ENCODE measurements around the gene SRCIN1.

SRCIN1 gene

DNA sequence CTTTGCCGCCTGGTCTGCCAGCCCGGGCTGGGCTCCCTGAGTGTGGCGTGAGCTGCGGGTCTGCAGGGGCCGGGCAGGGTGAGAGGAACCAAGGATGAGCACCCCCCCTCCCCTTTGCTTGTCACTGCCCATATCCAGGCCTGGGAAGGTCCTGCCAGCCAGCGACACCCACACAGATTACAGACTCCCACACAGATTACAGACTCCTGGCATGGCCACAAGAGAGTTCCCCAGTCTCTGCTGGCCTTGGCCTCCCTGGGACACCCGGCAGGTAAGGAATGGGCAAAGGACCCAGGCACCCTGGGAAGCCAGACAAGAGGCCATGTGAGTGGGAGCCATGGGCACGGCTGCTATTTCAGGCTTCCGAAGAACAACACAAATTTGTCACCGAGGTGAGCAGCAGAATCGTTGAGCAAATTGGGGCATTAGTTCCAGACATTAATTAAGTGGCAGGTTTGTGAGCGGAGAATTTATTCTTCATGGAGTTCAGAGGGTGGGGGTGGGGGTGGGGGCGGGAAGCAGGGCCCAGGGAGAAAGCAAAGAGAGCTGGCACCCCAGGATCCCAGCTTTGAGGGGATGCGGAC is 41.4 kb downstream of the SRCIN1 start:
- DNase-seq (ENCODE audit: low read depth, low spot score): no peak

GRCh38 chr17:38563362-38564253 is 42.1 kb downstream of the SRCIN1 start:
- DNase-seq (ENCODE audit: low read depth, low spot score): no peak

- no peak for DNase-seq (ENCODE audit: low read depth, low spot score)
These were observed 42.8 kb downstream of the SRCIN1 start for GRCh38 chr17:38562903-38563302.

DNA sequence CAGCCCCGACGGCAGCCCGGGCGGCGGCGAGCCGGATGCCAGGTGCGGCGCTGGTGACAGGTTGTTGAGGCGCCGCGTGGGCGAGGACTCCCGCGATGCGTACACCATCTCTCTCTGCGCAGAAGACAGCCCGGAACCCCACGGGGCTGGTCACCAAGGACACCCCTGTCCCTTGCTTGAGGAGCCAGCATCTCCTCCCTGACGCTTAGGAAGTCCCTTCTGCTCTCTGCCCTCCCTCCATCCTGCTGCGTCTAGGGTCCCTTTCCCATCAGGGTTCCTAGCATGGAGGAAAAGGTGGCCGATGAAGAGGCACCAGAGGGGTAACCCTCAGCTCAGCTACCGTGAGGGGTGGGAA is 43.6 kb downstream of the SRCIN1 start:
- DNase-seq (ENCODE audit: low read depth, low spot score): no peak

- DNase-seq (ENCODE audit: low read depth, low spot score): no peak
These were observed 44.1 kb downstream of the SRCIN1 start for GRCh38 chr17:38561416-38562214.

GRCh38 chr17:38560503-38561318 is 45.0 kb downstream of the SRCIN1 start:
- peak; percentile 57 for DNase-seq (ENCODE audit: low read depth, low spot score)

DNA sequence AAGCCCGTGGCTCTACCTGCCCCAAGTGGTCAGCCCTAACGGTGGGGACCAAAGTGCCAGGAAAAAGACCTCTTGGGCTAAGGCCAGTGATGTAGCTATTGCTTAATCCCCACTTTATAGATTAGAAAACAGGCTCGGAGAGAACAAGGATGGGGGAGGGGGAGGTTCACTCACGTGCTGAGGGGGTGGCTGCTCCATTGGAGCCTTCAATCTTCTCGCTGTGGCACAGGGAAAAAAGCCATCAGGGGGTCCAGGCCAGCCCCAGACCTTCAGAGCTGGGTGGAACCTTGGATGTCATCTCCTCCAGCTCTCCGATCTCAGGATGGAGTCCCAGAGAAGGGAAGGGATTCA is 45.9 kb downstream of the SRCIN1 start:
- DNase-seq (ENCODE audit: low read depth, low spot score): no peak

DNA sequence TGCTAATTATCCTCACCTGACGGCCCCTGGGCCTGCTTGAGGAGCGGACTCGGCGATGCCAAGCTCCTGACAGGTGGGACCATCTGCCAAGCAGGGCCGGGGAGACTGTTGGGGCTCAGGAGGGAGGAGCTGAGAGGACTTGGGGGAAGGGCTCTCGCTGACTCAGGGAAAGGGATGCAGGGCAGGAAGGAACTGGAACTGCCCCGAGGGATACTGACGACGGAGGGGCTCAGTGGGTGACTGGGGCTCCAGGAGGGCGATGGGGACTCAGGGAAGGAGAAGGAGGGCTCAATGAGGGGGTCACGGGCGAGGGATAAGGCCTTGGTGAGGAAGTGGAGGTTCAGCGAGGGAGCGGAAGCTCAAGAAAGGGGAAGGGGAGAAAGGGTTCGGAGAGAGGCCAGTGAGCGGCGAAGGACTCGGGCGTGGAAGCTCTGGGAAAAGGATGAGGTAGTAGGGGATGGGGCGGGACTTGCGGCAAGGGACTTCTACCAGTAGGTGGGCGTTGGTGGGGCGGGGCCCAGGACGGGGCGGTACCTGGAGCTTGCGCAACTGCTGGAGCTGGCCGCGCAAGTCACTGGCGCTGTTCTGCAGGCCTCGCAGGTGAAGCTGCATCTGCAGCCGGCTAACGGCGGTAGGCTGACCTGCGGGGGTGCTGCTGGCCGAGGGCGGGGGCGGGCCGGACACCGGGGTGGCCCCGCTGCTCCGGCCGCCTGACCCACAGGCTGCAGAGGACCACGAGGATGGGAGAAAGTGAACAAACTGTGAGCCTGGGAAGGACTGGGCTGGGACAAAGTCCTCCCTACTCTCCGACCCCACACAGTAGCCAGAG is 46.5 kb downstream of the SRCIN1 start:
- peak; percentile 20 for DNase-seq (ENCODE audit: low read depth, low spot score)

- no peak for DNase-seq (ENCODE audit: low read depth, low spot score)
These were observed 47.1 kb downstream of the SRCIN1 start for GRCh38 chr17:38558728-38559050.

- peak; percentile 95 for DNase-seq (ENCODE audit: low read depth, low spot score)
These were observed 47.7 kb downstream of the SRCIN1 start for GRCh38 chr17:38557836-38558727.

- DNase-seq (ENCODE audit: low read depth, low spot score): no peak
These were observed 48.4 kb downstream of the SRCIN1 start for GRCh38 chr17:38557396-38557795.

DNA sequence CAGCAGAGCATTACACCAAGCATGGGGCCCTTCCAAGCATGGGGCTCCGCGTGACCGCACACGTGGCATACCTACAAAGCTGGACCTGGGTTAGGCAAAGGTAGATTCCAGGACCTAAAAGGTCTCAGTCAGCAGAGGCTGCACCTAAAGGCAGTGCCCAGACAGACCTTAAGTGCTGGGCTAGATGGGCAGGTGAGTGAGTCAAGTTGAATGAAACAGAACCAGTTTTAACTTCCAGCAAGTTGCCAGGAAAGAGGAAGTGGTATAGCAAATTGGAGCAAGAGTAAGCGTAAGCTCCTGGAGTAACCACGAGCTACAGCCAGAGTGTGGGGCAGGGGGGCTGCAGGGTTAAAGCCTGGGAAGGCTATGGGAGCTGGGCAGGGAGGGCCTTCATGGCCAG is 49.5 kb downstream of the SRCIN1 start:
- no peak for DNase-seq (ENCODE audit: low read depth, low spot score)

- peak; percentile 36 for DNase-seq (ENCODE audit: low read depth, low spot score)
These were observed 51.1 kb downstream of the SRCIN1 start for GRCh38 chr17:38554430-38555350.

DNA sequence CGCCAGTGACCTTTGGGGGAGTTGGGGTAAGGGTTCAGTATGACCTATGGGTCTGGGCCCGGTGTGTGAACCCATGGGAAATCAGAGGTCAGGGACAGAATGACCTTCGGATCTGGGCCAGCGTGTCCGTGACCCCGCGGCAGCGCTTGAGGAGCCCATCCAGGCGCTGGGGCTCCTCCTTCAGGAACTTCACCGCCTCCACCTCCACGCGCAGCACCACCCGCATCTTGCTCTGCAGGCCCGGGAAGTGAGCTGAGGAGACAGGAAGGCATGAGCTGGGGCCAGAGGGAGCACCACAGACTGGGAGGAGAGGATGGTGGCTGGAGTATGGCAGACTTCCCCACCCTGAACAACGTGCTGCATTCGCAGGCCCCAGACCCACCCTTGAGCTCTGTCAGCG is 53.4 kb downstream of the SRCIN1 start:
- DNase-seq (ENCODE audit: low read depth, low spot score): no peak

GRCh38 chr17:38551121-38551520 is 54.6 kb downstream of the SRCIN1 start:
- DNase-seq (ENCODE audit: low read depth, low spot score): no peak

GRCh38 chr17:38550661-38551060 is 55.1 kb downstream of the SRCIN1 start:
- peak; percentile 83 for DNase-seq (ENCODE audit: low read depth, low spot score)

- DNase-seq (ENCODE audit: low read depth, low spot score): no peak
These were observed 56.5 kb downstream of the SRCIN1 start for GRCh38 chr17:38549285-38549684.

DNA sequence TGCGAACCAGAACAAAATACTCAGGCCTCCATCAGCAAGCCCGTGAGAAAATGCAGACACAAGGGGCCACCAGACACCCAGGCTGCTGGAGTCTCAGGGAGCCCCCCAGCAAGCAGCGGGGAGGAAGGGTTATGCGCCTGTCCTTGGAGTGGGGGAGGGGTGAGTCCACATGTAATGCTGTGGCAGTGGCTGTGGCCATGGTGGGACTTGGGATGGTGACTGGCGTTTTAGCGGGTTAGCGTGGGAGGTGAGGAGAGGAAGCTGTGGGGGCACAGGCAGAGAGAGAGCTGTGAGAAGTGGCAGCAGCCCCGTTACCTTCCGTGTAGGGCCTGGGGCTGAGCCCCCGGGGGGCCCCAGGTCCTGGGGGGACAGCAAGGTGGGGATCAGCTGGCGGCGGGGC is 58.3 kb downstream of the SRCIN1 start:
- DNase-seq (ENCODE audit: low read depth, low spot score): no peak

DNA sequence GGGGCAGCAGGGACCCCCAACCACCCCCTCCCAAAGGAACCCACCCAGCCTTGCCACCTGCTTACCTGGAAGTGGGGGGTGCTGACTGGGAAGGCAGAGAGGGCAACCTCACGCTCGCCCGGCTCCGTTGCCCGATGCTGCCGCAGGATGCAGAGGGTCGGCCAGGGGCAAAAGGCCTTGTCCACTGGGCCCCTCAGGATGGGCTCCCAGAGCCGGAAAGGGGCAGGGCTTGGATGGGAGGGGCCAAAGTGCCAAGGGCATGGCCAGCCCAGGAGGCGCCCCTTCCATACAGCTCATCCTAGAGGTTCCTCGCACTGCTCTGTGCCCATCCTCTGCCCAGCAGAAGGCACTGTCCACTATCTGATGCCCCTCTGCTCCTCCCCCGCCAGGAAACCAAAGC is 59.4 kb downstream of the SRCIN1 start:
- no peak for DNase-seq (ENCODE audit: low read depth, low spot score)
